Measurements from ENCODE around the gene FCHO1. TPM values are rescaled to one million over a fixed set of nuclear protein-coding genes. Genes with fewer than 3 reads are reported as not detected.

The FCHO1 gene
- total RNA-seq, 2 experiments from 2014 or later = 36.9 to 38.3 TPM

- Mint-ChIP-seq H3K4me3 (no peak overlapping the region), H3K27me3 (no peaks in the 10 kb centered on the region), H3K27ac (no peak overlapping the region), H3K9me3 (no peaks in the 10 kb centered on the region), H3K36me3 (ENCODE audit: low read depth) (peaks cover 37% of the 10 kb centered on the region), H3K4me1 (ENCODE audit: low read depth) (peaks cover 21% of the 10 kb centered on the region)
- CTCF ChIA-PET = interaction anchor here (0.8 to 2.0 kb wide), 5 partner anchors 9 to 129 kb away, joined by 3 to 4 read pairs (median 4); no protein-coding TSS in a partner anchor
- POLR2A ChIA-PET = interaction anchor here (1.2 kb wide), 1 partner anchor 9 kb away, joined by 4 read pairs; no protein-coding TSS in a partner anchor
- TF ChIP-seq CTCF (IDR thresholded peaks at IDR 0.05) = peak; percentile 57
- intact Hi-C loops (cut with micrococcal nuclease) = no loop called here
- ATAC-seq (no peak), DNase-seq (peak; percentile 22)
Observed at GRCh38 chr19:17725422-17726078, 25.7 kb upstream of the FCHO1 start.

- Mint-ChIP-seq H3K9me3 (no peaks in the 10 kb centered on the region), H3K4me3 (no peak overlapping the region), H3K27ac (no peak overlapping the region), H3K27me3 (no peaks in the 10 kb centered on the region), H3K4me1 (ENCODE audit: low read depth) (peaks cover 20% of the 10 kb centered on the region), H3K36me3 (ENCODE audit: low read depth) (peaks cover 41% of the 10 kb centered on the region)
- CTCF ChIA-PET = interaction anchor here (1.0 to 2.0 kb wide), 2 partner anchors 45 to 129 kb away, joined by 3 to 4 read pairs; no protein-coding TSS in a partner anchor
- TF ChIP-seq CTCF (IDR thresholded peaks at IDR 0.05) = no peak
- POLR2A ChIA-PET = interaction anchor here (1.2 kb wide), 1 partner anchor 10 kb away, joined by 4 read pairs; no protein-coding TSS in a partner anchor
- intact Hi-C loops (cut with micrococcal nuclease) = no loop called here
- no peak for ATAC-seq
- no peak for DNase-seq
Observed at GRCh38 chr19:17726136-17726741, 25.0 kb upstream of the FCHO1 start.

- Mint-ChIP-seq H3K36me3 (ENCODE audit: low read depth) (peaks cover 36% of the 10 kb centered on the region), H3K4me1 (ENCODE audit: low read depth) (peaks cover 17% of the 10 kb centered on the region), H3K27ac (no peak overlapping the region), H3K4me3 (no peak overlapping the region), H3K9me3 (no peaks in the 10 kb centered on the region), H3K27me3 (no peaks in the 10 kb centered on the region)
- ChIA-PET CTCF (interaction anchor here (1.7 kb wide), 1 partner anchor 39 kb away, joined by 5 read pairs; no protein-coding TSS in a partner anchor), POLR2A (no interaction called here)
- intact Hi-C loops (cut with micrococcal nuclease) = no loop called here
- TF ChIP-seq CTCF (IDR thresholded peaks at IDR 0.05) = no peak
- ATAC-seq (no peak), DNase-seq (no peak)
Observed at GRCh38 chr19:17726964-17727773, 24.1 kb upstream of the FCHO1 start.

DNA sequence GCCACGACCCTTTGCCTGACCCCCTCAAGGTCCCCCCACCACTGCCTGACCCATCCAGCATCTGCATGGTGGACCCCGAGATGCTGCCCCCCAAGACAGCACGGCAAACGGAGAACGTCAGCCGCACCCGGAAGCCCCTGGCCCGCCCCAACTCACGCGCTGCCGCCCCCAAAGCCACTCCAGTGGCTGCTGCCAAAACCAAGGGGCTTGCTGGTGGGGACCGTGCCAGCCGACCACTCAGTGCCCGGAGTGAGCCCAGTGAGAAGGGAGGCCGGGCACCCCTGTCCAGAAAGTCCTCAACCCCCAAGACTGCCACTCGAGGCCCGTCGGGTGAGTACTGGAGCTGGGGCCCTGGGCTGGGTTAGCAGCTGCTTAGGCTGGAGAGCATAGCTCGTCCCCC is 23.4 kb upstream of the FCHO1 start:
- Mint-ChIP-seq H3K4me3 (no peak overlapping the region), H3K9me3 (no peaks in the 10 kb centered on the region), H3K27me3 (no peaks in the 10 kb centered on the region), H3K27ac (no peak overlapping the region), H3K36me3 (ENCODE audit: low read depth) (peaks cover 36% of the 10 kb centered on the region), H3K4me1 (ENCODE audit: low read depth) (peaks cover 17% of the 10 kb centered on the region)
- CTCF ChIA-PET = interaction anchor here (1.7 kb wide), 1 partner anchor 39 kb away, joined by 5 read pairs; no protein-coding TSS in a partner anchor
- no peak for ATAC-seq
- DNase-seq = no peak
- intact Hi-C loops (cut with micrococcal nuclease) = no loop called here
- TF ChIP-seq CTCF (IDR thresholded peaks at IDR 0.05) = no peak
- POLR2A ChIA-PET = no interaction called here

Data from activated CD8-positive, alpha-beta T cell treated with anti-CD3 and anti-CD28 coated beads for 36 hours (primary cell).